HL-60 (cell line): ENCODE measurements around the gene ALDH1B1.

Experiments
- DNase-seq, 2 experiments: peaks; one replicate each; pipeline ENCODE4 v3.0.0-alpha.2; 2010 to 2020; ENCODE audit warnings: low read depth in 1 of 2, low spot score in 1 of 2
- H3K27ac ChIP-seq: fragments of 250-450 bp; sonication (Bioruptor Pico); replicated peaks from 2 replicates; pipeline ENCODE4 v1.5.1; 2020; ENCODE audit warnings: mild to moderate bottlenecking, moderate library complexity
- H3K27me3 ChIP-seq: fragments of 250-450 bp; sonication (Bioruptor Pico); 2 replicates; pipeline ENCODE4 v1.5.1; 2021; ENCODE audit warnings: mild to moderate bottlenecking, moderate library complexity; ENCODE audit not compliant: insufficient read depth, poor library complexity, severe bottlenecking
- H3K4me3 ChIP-seq: replicated peaks from 2 replicates; pipeline ENCODE4 v1.5.1; 2011; ENCODE audit warnings: mild to moderate bottlenecking, control low read depth, low read length; ENCODE audit not compliant: insufficient read depth
- GABPA ChIP-seq: IDR thresholded peaks from 2 replicates; pipeline ENCODE4 v1.6.1; 2012; ENCODE audit warnings: low read depth
- POLR2AphosphoS5 ChIP-seq: IDR thresholded peaks from 2 replicates; pipeline ENCODE4 v1.6.1; 2012; ENCODE audit warnings: low read depth
- SPI1 ChIP-seq: IDR thresholded peaks from 2 replicates; pipeline ENCODE4 v1.6.1; 2012; ENCODE audit warnings: low read depth, mild to moderate bottlenecking, borderline replicate concordance
- TF ChIP-seq, protein P1 (sequence below): IDR thresholded peaks from one replicate; pipeline ENCODE4 v1.5.1; 2011; ENCODE audit warnings: low read length, control low read depth, inconsistent platforms; ENCODE audit not compliant: insufficient read depth
- TF ChIP-seq, protein P2 (sequence below): IDR thresholded peaks from 2 replicates; pipeline ENCODE4 v1.6.1; 2012; ENCODE audit warnings: low read depth; ENCODE audit not compliant: insufficient replicate concordance

ALDH1B1 gene

DNA sequence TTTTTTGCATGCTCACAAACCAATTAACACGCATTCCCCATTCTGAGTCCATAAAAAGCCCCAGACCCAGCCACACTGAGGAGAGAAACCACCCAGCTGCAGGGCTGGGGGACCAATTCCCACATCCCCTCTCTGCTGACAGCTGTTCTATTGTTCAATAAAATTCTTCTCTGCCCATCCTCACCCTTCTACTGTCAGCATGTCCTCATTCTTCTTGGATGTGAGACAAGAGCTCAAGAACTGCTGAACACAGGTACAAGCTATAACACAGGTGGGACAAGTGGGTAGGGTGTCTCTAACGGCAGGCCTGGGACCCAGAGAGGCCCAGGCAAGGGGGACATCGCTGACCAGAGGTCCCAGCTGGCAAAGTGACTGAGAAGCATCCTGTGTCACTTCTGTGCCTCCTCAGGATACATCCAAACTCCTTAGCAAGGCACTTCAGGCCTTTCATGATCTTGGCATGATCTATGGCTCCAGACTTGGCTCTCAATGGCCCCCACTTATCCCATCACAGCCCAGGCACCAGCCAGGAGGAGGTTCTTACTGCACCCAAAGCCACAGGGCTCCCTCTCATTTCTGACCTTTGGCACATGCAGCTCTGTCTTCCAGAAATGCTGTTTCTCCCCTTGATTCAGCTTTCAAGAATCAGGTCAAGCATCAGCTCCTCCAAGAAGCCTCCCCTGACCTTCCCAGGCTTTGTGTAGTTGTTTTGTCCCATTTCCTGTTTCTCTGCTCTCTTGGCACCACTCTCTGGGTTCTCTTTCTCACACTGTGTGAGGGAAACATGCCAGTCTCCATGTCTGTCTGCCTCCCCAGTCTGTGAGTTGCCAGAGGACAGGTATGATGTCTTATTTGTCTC, 7.3 kb upstream of the ALDH1B1 start:
- TF ChIP-seq, protein P1, sequence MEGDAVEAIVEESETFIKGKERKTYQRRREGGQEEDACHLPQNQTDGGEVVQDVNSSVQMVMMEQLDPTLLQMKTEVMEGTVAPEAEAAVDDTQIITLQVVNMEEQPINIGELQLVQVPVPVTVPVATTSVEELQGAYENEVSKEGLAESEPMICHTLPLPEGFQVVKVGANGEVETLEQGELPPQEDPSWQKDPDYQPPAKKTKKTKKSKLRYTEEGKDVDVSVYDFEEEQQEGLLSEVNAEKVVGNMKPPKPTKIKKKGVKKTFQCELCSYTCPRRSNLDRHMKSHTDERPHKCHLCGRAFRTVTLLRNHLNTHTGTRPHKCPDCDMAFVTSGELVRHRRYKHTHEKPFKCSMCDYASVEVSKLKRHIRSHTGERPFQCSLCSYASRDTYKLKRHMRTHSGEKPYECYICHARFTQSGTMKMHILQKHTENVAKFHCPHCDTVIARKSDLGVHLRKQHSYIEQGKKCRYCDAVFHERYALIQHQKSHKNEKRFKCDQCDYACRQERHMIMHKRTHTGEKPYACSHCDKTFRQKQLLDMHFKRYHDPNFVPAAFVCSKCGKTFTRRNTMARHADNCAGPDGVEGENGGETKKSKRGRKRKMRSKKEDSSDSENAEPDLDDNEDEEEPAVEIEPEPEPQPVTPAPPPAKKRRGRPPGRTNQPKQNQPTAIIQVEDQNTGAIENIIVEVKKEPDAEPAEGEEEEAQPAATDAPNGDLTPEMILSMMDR = no peak
- TF ChIP-seq, protein P2, sequence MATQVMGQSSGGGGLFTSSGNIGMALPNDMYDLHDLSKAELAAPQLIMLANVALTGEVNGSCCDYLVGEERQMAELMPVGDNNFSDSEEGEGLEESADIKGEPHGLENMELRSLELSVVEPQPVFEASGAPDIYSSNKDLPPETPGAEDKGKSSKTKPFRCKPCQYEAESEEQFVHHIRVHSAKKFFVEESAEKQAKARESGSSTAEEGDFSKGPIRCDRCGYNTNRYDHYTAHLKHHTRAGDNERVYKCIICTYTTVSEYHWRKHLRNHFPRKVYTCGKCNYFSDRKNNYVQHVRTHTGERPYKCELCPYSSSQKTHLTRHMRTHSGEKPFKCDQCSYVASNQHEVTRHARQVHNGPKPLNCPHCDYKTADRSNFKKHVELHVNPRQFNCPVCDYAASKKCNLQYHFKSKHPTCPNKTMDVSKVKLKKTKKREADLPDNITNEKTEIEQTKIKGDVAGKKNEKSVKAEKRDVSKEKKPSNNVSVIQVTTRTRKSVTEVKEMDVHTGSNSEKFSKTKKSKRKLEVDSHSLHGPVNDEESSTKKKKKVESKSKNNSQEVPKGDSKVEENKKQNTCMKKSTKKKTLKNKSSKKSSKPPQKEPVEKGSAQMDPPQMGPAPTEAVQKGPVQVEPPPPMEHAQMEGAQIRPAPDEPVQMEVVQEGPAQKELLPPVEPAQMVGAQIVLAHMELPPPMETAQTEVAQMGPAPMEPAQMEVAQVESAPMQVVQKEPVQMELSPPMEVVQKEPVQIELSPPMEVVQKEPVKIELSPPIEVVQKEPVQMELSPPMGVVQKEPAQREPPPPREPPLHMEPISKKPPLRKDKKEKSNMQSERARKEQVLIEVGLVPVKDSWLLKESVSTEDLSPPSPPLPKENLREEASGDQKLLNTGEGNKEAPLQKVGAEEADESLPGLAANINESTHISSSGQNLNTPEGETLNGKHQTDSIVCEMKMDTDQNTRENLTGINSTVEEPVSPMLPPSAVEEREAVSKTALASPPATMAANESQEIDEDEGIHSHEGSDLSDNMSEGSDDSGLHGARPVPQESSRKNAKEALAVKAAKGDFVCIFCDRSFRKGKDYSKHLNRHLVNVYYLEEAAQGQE = no peak
- TF ChIP-seq SPI1 (no peak), GABPA (no peak), POLR2AphosphoS5 (no peak)
- H3K27me3 ChIP-seq = no peaks in the 10 kb centered on the region
- no peak overlapping the region for H3K27ac ChIP-seq
- DNase-seq = no peak
- no peak overlapping the region for H3K4me3 ChIP-seq

DNA sequence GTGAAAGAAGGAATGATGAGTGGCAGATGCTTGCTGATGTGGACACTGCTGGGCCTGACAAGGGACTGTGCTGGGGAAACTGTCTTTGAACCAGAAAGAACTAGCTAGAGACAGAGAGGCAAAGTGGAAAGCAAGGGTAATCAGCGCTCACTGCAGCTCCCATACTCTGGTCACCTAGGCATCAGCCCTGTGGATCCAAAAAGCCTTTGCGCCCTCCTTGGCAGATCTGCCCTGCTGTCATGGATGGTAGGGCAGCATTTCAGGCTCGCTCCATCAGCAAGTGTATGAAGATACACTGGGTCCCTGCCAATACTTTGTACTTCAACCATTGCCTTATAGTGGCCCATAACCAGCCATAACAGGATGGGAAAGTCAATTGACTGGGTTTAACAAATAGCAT, 6.6 kb upstream of the ALDH1B1 start:
- Histone ChIP-seq H3K4me3 (no peak overlapping the region), H3K27ac (no peak overlapping the region), H3K27me3 (no peaks in the 10 kb centered on the region)
- TF ChIP-seq, protein P2 = no peak
- no peak for TF ChIP-seq SPI1
- TF ChIP-seq, protein P1 = no peak
- no peak for TF ChIP-seq POLR2AphosphoS5
- no peak for TF ChIP-seq GABPA
- no peak for DNase-seq

DNA sequence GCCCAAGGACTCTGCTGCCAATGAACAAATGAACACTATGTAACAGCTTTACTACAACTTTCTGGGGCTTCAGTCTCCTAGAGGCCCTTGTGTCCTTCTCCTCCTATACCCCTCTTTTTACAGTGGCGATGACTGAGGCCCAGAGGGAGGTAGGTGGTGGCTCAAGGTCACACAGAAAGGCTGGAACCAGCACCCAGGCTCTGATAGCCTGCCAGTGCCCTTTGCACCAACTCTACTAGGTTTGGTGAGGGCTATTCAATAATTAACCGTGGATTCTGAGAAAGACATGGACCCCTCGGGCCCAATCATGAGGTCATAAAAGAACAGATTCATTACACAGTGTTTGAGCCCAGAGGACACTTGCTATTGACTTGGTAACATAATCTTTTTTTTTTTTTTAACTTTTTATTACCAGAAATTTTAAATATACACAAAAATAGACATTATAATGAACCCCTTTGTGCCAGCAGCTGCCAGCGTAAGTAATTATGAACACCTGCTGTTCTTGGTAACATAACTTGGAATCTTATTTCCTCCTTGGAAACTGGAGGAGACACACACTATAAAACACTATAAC, 6.1 kb upstream of the ALDH1B1 start:
- no peak overlapping the region for H3K4me3 ChIP-seq
- H3K27me3 ChIP-seq = no peaks in the 10 kb centered on the region
- no peak for DNase-seq
- TF ChIP-seq SPI1 (no peak), GABPA (no peak), POLR2AphosphoS5 (no peak)
- TF ChIP-seq, protein P1 = no peak
- TF ChIP-seq, protein P2 = no peak
- H3K27ac ChIP-seq = no peak overlapping the region
